H1 (cell line): Measurements from ENCODE around the gene PIK3R3. TPM values are rescaled to one million over a fixed set of nuclear protein-coding genes. Genes with fewer than 3 reads are reported as not detected.

Experiments used
- CTCF ChIA-PET: fragments of 300-600 bp; sonication (Branson Sonifier 250); formaldehyde crosslinking; loops from one replicate; lab custom pipeline; 2021; ENCODE audit not compliant: partially characterized antibody; lab: Charles Lee
- POLR2A ChIA-PET: fragments of 300-600 bp; sonication (Branson Sonifier 250); formaldehyde crosslinking; loops from one replicate; lab custom pipeline; 2021; ENCODE audit warnings: inconsistent platforms; ENCODE audit not compliant: partially characterized antibody; lab: Charles Lee
- DNase-seq, 2 experiments: peaks; one replicate each; pipeline versions ENCODE4 v3.0.0 to v3.0.0-alpha.2; 2010 to 2022; ENCODE audit warnings: low spot score in 2 of 2, low read depth in 1 of 2, mixed read lengths in 1 of 2
- FAIRE-seq: peaks from 2 replicates; lab custom pipeline; 2011; peaks lifted over from hg19 to GRCh38; lab: Jason Lieb, UNC
- H2AFZ ChIP-seq: 2 replicates; pipeline ENCODE4 v1.8.1; 2012; ENCODE audit warnings: low read length, inconsistent platforms
- H2AK5ac ChIP-seq: 2 replicates; pipeline ENCODE4 v1.6.1; 2013; ENCODE audit warnings: low read depth, low read length
- H2BK120ac ChIP-seq: replicated peaks from 2 replicates; pipeline ENCODE3; 2013; ENCODE audit warnings: low read depth, low read length, inconsistent platforms
- H2BK12ac ChIP-seq: 2 replicates; pipeline ENCODE4 v1.6.1; 2013; ENCODE audit warnings: low read depth, low read length
- H2BK15ac ChIP-seq: 2 replicates; pipeline ENCODE4 v1.6.1; 2013; ENCODE audit warnings: low read length
- H2BK20ac ChIP-seq: 2 replicates; pipeline ENCODE4 v1.6.1; 2013; ENCODE audit warnings: low read length
- H2BK5ac ChIP-seq: 2 replicates; pipeline ENCODE4 v1.6.1; 2013; ENCODE audit warnings: low read depth, low read length
- H3K14ac ChIP-seq: 2 replicates; pipeline ENCODE4 v1.6.1; 2013; ENCODE audit warnings: inconsistent platforms; ENCODE audit not compliant: insufficient read length
- H3K18ac ChIP-seq: 2 replicates; pipeline ENCODE4 v1.6.1; 2013; ENCODE audit warnings: low read length; ENCODE audit errors: extremely low read depth
- H3K23ac ChIP-seq: 2 replicates; pipeline ENCODE4 v1.6.1; 2013; ENCODE audit warnings: inconsistent platforms; ENCODE audit not compliant: insufficient read length
- H3K23me2 ChIP-seq: 2 replicates; pipeline ENCODE4 v1.6.1; 2013; ENCODE audit warnings: low read depth, low read length
- H3K27ac ChIP-seq: 2 replicates; pipeline ENCODE4 v1.6.1; 2011; ENCODE audit warnings: low read depth, low read length, inconsistent platforms
- H3K27me3 ChIP-seq, 4 experiments: replicated peaks in 1 of 4; 1 replicate in 1 of 4; 2 replicates in 3 of 4; pipeline versions ENCODE4 v1.6.1 to v1.8.1; 2011 to 2013; ENCODE audit warnings: low read length in 3 of 4, mild to moderate bottlenecking in 3 of 4, inconsistent platforms in 2 of 4, mixed read lengths in 2 of 4, moderate library complexity in 1 of 4; ENCODE audit not compliant: control insufficient read depth in 3 of 4, insufficient read depth in 3 of 4; ENCODE audit errors: extremely low read depth in 1 of 4
- H3K36me3 ChIP-seq, 4 experiments: 2 replicates each; pipeline versions ENCODE4 v1.6.1 to v1.8.1; 2011 to 2013; ENCODE audit warnings: mild to moderate bottlenecking in 4 of 4, low read length in 3 of 4, moderate library complexity in 2 of 4, control low read depth in 1 of 4, inconsistent platforms in 1 of 4; ENCODE audit not compliant: insufficient read depth in 4 of 4, control insufficient read depth in 2 of 4
- H3K4ac ChIP-seq: replicated peaks from 2 replicates; pipeline ENCODE3; 2013; ENCODE audit warnings: low read length, low read depth, mixed read lengths, inconsistent platforms; ENCODE audit not compliant: insufficient read length
- H3K4me1 ChIP-seq, 4 experiments: replicated peaks in 1 of 4; 1 replicate in 1 of 4; 2 replicates in 3 of 4; pipeline versions ENCODE4 v1.6.1 to v1.8.1; 2011 to 2013; ENCODE audit warnings: low read length in 3 of 4, inconsistent platforms in 2 of 4, mixed read lengths in 1 of 4; ENCODE audit not compliant: insufficient read depth in 4 of 4, control insufficient read depth in 3 of 4
- H3K4me2 ChIP-seq, 2 experiments: 2 replicates each; pipeline versions ENCODE4 v1.6.1 to v1.8.1; 2011 to 2013; ENCODE audit warnings: low read depth in 2 of 2, low read length in 2 of 2, control low read depth in 1 of 2, inconsistent platforms in 1 of 2, mild to moderate bottlenecking in 1 of 2; ENCODE audit not compliant: insufficient read depth in 1 of 2
- H3K4me3 ChIP-seq, 4 experiments: fragments of 200-600, 300-600 bp in 1 of 4; sonication (generic), shearing (Covaris generic), sonication (Bioruptor Twin) in 1 of 4; 2 replicates each; pipeline versions ENCODE4 v1.5.1 to v1.8.1; 2011 to 2016; ENCODE audit warnings: low read length in 4 of 4, low read depth in 3 of 4, control low read depth in 2 of 4, inconsistent platforms in 2 of 4, mild to moderate bottlenecking in 2 of 4, mixed read lengths in 1 of 4, moderate library complexity in 1 of 4; ENCODE audit not compliant: insufficient read depth in 2 of 4; ENCODE audit errors: extremely low read depth in 1 of 4
- H3K56ac ChIP-seq: replicated peaks from 2 replicates; pipeline ENCODE3; 2013; ENCODE audit warnings: low read depth, mild to moderate bottlenecking, mixed read lengths, low read length, inconsistent platforms; ENCODE audit not compliant: insufficient read length
- H3K79me1 ChIP-seq: 2 replicates; pipeline ENCODE4 v1.6.1; 2013; ENCODE audit warnings: low read depth, low read length, control low read depth
- H3K79me2 ChIP-seq, 2 experiments: 2 replicates each; pipeline versions ENCODE4 v1.6.1 to v1.8.1; 2012 to 2013; ENCODE audit warnings: low read length in 2 of 2, mild to moderate bottlenecking in 2 of 2, inconsistent platforms in 1 of 2; ENCODE audit not compliant: insufficient read depth in 2 of 2, control insufficient read depth in 1 of 2
- H3K9ac ChIP-seq, 4 experiments: replicated peaks in 1 of 4; 1 replicate in 1 of 4; 2 replicates in 3 of 4; pipeline versions ENCODE4 v1.6.1 to v1.8.1; 2011 to 2013; ENCODE audit warnings: low read depth in 3 of 4, low read length in 3 of 4, control low read depth in 2 of 4, mild to moderate bottlenecking in 2 of 4, moderate library complexity in 2 of 4, inconsistent platforms in 1 of 4; ENCODE audit errors: extremely low read depth in 1 of 4
- H3K9me3 ChIP-seq, 2 experiments: 2 replicates each; pipeline versions ENCODE4 v1.6.1 to v1.8.1; 2012 to 2013; ENCODE audit warnings: mild to moderate bottlenecking in 2 of 2, moderate library complexity in 2 of 2, control low read depth in 1 of 2, inconsistent platforms in 1 of 2, low read depth in 1 of 2, low read length in 1 of 2, mixed read lengths in 1 of 2; ENCODE audit not compliant: insufficient read depth in 2 of 2
- H4K20me1 ChIP-seq, 2 experiments: replicated peaks in 1 of 2; 2 replicates each; pipeline versions ENCODE3 to v1.8.1; 2011 to 2013; ENCODE audit warnings: inconsistent platforms in 2 of 2, low read length in 2 of 2, mild to moderate bottlenecking in 1 of 2; ENCODE audit not compliant: insufficient read depth in 2 of 2, control insufficient read depth in 1 of 2
- H4K5ac ChIP-seq: 2 replicates; pipeline ENCODE4 v1.6.1; 2013; ENCODE audit warnings: low read length, low read depth, mixed read lengths, inconsistent platforms; ENCODE audit not compliant: insufficient read length
- H4K8ac ChIP-seq: 2 replicates; pipeline ENCODE4 v1.8.0; 2013; ENCODE audit warnings: mild to moderate bottlenecking, moderate library complexity, low read length, inconsistent platforms; ENCODE audit not compliant: insufficient read depth; ENCODE audit errors: extremely low read depth
- H4K91ac ChIP-seq: replicated peaks from 2 replicates; pipeline ENCODE3; 2013; ENCODE audit warnings: low read length, mixed read lengths, inconsistent platforms; ENCODE audit not compliant: insufficient read length
- BACH1 ChIP-seq: IDR thresholded peaks from 2 replicates; pipeline ENCODE4 v1.6.1; 2012; ENCODE audit warnings: low read length, improper control_type of control experiment
- BCL11A ChIP-seq, 2 experiments: IDR thresholded peaks; one replicate each; pipeline ENCODE4 v1.6.1; 2011; ENCODE audit warnings: low read depth in 2 of 2, low read length in 2 of 2, mild to moderate bottlenecking in 2 of 2
- CTBP2 ChIP-seq: IDR thresholded peaks from 2 replicates; pipeline ENCODE4 v1.7.0; 2011; ENCODE audit warnings: borderline replicate concordance, mild to moderate bottlenecking, moderate library complexity, mixed read lengths, low read length; ENCODE audit not compliant: insufficient read depth, insufficient read length
- EGR1 ChIP-seq: IDR thresholded peaks from 2 replicates; pipeline ENCODE4 v1.6.1; 2011; ENCODE audit warnings: low read depth, low read length, borderline replicate concordance
- EZH2 ChIP-seq: fragments of 200-600 bp; sonication (generic); IDR thresholded peaks from 2 replicates; pipeline ENCODE4 v1.7.1; 2012; ENCODE audit warnings: low read depth, mild to moderate bottlenecking, moderate library complexity, low read length, inconsistent platforms; ENCODE audit not compliant: severe bottlenecking
- POLR2A ChIP-seq, 2 experiments: IDR thresholded peaks; 1 replicate in 1 of 2; 2 replicates in 1 of 2; pipeline ENCODE4 v1.6.1; 2011; ENCODE audit warnings: low read depth in 2 of 2, low read length in 2 of 2, mild to moderate bottlenecking in 2 of 2; ENCODE audit errors: control extremely low read depth in 1 of 2
- POLR2AphosphoS5 ChIP-seq: IDR thresholded peaks from 2 replicates; pipeline ENCODE4 v1.6.1; 2011; ENCODE audit warnings: low read depth, low read length
- RXRA ChIP-seq: IDR thresholded peaks from 2 replicates; pipeline ENCODE4 v1.6.1; 2011; ENCODE audit warnings: low read depth, mild to moderate bottlenecking, low read length, moderate library complexity; ENCODE audit not compliant: insufficient read depth
- SAP30 ChIP-seq: fragments of 300-600 bp; sonication (generic); IDR thresholded peaks from 2 replicates; pipeline ENCODE4 v1.7.1; 2012; ENCODE audit warnings: low read length, moderate library complexity, mild to moderate bottlenecking, inconsistent platforms; ENCODE audit not compliant: insufficient read depth, insufficient replicate concordance
- SP1 ChIP-seq: IDR thresholded peaks from 2 replicates; pipeline ENCODE4 v1.6.1; 2011; ENCODE audit warnings: low read depth, low read length
- SP2 ChIP-seq: IDR thresholded peaks from 2 replicates; pipeline ENCODE4 v1.6.1; 2012; ENCODE audit warnings: mild to moderate bottlenecking, low read length, inconsistent platforms
- SUZ12 ChIP-seq: fragments of 200-600 bp; sonication (generic); IDR thresholded peaks from 2 replicates; pipeline ENCODE4 v1.6.1; 2012; ENCODE audit warnings: mild to moderate bottlenecking, inconsistent platforms, low read length, moderate library complexity, mixed read lengths
- WGBS, 2 experiments: shearing (Covaris generic) in 1 of 2; methylation state at CpG; one replicate each; pipeline versions ENCODE4 v1.1.6 to v1.1.7; 2013 to 2015; ENCODE audit warnings: low lambda C conversion rate in 2 of 2, mixed read lengths in 2 of 2, inconsistent platforms in 1 of 2, low coverage in 1 of 2, missing lambda C conversion rate in 1 of 2; ENCODE audit not compliant: insufficient replicate concordance in 2 of 2, insufficient coverage in 1 of 2, insufficient read length in 1 of 2; ENCODE audit errors: extremely low coverage in 1 of 2, missing lambda C conversion rate in 1 of 2; 5-methylcytosine and 5-hydroxymethylcytosine counted together
- polyA plus RNA-seq, 7 experiments: library from polyadenylated mRNA; depleted of rRNA in 3 of 7; stranded (reverse) in 5 of 7; unstranded in 2 of 7; fragments of >200 nt in 5 of 7; fragments of 200-250 nt in 2 of 7; gene quantifications; 1 replicate in 5 of 7; 2 replicates in 1 of 7; 4 replicates in 1 of 7; pipeline versions ENCODE4 v1.2.1 to v1.2.3, GENCODE V29; 2011 to 2013; ENCODE audit warnings: missing spikeins in 2 of 7, mixed read lengths in 2 of 7
- total RNA-seq: library from RNA; stranded (reverse); fragmentation: NEBNext Ultra II Directional; extraction: Animal tissue kit (Norgen Biotek cat#: 25700); gene quantifications from 2 replicates; pipeline ENCODE4 v1.2.1, GENCODE V29; 2021
- TF ChIP-seq, protein P1 (sequence below), 3 experiments: IDR thresholded peaks; 1 replicate in 2 of 3; 2 replicates in 1 of 3; pipeline versions ENCODE4 v1.5.1 to v1.6.1; 2011; ENCODE audit warnings: low read length in 3 of 3, mild to moderate bottlenecking in 3 of 3, inconsistent platforms in 2 of 3, low read depth in 1 of 3, moderate library complexity in 1 of 3; ENCODE audit not compliant: insufficient read depth in 1 of 3; ENCODE audit errors: control extremely low read depth in 1 of 3

The PIK3R3 gene
- total and polyA plus RNA-seq, 2 of the 8 experiments (the other 6 are each of a cell fraction or from before 2014, with no cell fraction given): 5.3 to 13.6 TPM

DNA sequence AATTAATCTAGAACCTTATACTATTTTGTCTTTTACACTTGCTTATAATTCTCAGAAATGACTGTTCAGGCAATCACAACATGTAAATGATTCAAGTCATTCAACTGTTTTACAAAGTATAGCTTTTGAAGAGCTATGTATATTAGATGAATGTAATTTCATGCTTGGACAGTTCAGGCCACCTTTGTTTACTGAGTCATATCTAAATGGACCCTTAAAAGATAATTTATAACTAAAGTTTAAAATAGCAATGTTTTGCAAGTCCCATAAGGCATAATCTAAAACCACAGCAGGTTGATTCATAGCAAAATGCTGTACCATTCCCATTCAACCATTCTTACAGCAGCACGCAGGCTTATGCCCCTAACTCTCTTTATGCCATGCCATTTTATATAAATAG, 64.8 kb downstream of the PIK3R3 start:
- Histone ChIP-seq H3K9ac (no peak overlapping the region), H3K18ac (no peak overlapping the region), H2BK20ac (no peak overlapping the region), H3K9me3 (no peaks in the 10 kb centered on the region), H3K14ac (no peak overlapping the region), H4K5ac (no peak overlapping the region), H3K79me1 (no peaks in the 10 kb centered on the region), H3K23me2 (no peaks in the 10 kb centered on the region; the same call in 1 of the 2 replicates), H2BK15ac (no peak overlapping the region), H4K91ac (no peak overlapping the region), H3K4ac (no peak overlapping the region), H3K4me1 (no peaks in the 10 kb centered on the region), H4K8ac (no peak overlapping the region), H2AFZ (no peak overlapping the region), H3K27me3 (no peaks in the 10 kb centered on the region), H2AK5ac (no peak overlapping the region), H2BK120ac (no peak overlapping the region), H3K23ac (no peak overlapping the region), H3K4me3 (no peak overlapping the region), H3K56ac (no peak overlapping the region), H3K36me3 (no peaks in the 10 kb centered on the region; a peak in 1 of 8 replicates), H3K4me2 (no peak overlapping the region), H4K20me1 (no peaks in the 10 kb centered on the region), H3K79me2 (no peaks in the 10 kb centered on the region), H3K27ac (no peak overlapping the region), H2BK12ac (no peak overlapping the region), H2BK5ac (no peak overlapping the region)
- DNase-seq (no peak), FAIRE-seq (no peak)
- 88% methylated on average over 1 of the region's 1 CpG; no CpG with 5 or more reads in 1 of the 2 experiments for WGBS, 2 experiments
- ChIA-PET CTCF (interaction anchor here (1.4 kb wide), 1 partner anchor 140 kb away, joined by 3 read pairs; no protein-coding TSS in a partner anchor), POLR2A (no interaction called here)
- TF ChIP-seq POLR2A (IDR thresholded peaks at IDR 0.05; ENCODE audit: control extremely low read depth in 1 of 2, low read depth in 2 of 2, low read length in 2 of 2) (no peak), RXRA (no peak), SP1 (no peak), POLR2AphosphoS5 (no peak), BCL11A (IDR thresholded peaks at IDR 0.05; ENCODE audit: low read depth in 2 of 2, low read length in 2 of 2) (no peak), CTBP2 (no peak), SAP30 (no peak), BACH1 (no peak), EGR1 (no peak), EZH2 (no peak), SP2 (no peak), SUZ12 (no peak)
- TF ChIP-seq, protein P1, sequence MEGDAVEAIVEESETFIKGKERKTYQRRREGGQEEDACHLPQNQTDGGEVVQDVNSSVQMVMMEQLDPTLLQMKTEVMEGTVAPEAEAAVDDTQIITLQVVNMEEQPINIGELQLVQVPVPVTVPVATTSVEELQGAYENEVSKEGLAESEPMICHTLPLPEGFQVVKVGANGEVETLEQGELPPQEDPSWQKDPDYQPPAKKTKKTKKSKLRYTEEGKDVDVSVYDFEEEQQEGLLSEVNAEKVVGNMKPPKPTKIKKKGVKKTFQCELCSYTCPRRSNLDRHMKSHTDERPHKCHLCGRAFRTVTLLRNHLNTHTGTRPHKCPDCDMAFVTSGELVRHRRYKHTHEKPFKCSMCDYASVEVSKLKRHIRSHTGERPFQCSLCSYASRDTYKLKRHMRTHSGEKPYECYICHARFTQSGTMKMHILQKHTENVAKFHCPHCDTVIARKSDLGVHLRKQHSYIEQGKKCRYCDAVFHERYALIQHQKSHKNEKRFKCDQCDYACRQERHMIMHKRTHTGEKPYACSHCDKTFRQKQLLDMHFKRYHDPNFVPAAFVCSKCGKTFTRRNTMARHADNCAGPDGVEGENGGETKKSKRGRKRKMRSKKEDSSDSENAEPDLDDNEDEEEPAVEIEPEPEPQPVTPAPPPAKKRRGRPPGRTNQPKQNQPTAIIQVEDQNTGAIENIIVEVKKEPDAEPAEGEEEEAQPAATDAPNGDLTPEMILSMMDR (IDR thresholded peaks at IDR 0.05; ENCODE audit: control extremely low read depth in 1 of 3, insufficient read depth in 1 of 3, low read depth in 1 of 3, low read length in 3 of 3): no peak
